ENCODE data around the gene USP14.

- TF ChIP-seq CTCF (IDR thresholded peaks at IDR 0.05) (no peak), POLR2A (IDR thresholded peaks at IDR 0.05) (no peak)
These were observed 41.4 kb downstream of the USP14 start for GRCh38 chr18:199768-200167.
